ENCODE measurements around the gene FAT2.
"Not testable (repeated sequence)": the region's sequence is repeated elsewhere in the genome, so short reads cannot be mapped to it uniquely, and the experiment has no call there.

The FAT2 gene

DNA sequence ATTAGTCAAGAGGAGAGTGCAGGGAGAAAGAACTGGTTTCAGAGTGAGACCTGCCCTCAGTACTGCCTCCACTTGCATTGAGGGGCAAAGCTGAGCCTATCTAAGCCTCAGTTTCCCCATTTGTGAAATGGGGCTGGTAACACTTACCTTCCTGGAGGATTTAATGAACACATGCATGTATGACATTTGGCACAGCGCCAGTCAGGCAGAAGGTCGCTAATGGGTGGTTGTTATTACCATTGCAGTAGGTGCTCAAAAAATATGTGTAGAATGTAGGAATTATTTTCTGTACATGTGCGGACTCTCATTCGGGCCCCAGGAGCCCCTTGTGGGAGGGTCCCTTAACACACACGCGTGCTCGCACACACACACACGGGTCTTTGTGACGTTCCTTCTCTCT lies 10.9 kb downstream of the FAT2 start:
- DNase-seq, result no peak

DNA sequence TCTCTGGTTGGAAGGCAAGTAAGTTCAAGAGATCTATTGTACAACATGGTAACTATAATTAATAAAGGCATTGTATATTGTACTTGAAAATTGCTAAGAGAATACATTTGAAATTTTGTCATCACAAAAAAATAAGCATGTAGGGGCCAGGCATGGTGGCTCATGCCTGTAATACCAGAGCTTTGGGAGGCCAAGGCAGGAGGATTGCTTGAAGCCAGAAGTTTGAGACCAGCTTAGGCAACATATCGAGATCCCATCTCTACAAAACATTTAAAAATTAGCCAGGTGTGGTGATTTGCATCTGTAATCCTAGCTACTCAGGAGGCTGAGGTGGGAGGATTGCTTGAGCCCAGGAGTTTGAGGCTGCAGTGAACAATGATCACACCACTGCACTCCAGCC lies 12.0 kb downstream of the FAT2 start:
- not testable (repeated sequence) for DNase-seq

DNA sequence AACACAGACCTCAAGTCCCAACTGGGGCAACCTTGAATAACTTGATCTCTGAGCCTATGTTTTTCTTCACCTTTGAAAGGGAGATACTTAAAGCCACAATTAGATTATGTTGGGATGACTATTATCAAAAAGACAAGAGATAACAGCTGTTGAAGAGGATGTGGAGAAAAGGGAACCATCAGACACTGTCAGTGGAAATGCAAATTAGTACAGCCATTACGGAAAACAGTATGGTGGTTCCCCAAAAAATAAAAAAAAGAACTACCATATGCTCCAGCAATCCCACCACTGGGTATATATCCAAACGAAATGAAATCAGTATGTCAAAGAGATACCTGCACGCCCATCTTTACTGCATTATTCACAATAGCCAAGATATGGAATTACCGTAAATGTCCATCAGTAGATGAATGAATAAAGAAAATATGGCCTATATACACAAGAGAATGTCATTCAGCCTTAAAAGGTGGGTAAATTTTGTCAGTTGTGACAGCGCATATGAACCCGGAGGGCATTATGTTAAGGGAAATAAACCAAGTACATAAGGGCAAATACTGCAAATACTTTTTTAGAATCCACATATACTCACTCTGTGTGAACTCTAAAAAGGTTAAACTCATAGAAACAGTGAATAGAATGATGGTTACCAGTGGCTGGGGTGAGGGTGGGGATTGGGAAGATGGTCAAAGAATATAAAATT lies 12.7 kb downstream of the FAT2 start:
- DNase-seq, result no peak

DNA sequence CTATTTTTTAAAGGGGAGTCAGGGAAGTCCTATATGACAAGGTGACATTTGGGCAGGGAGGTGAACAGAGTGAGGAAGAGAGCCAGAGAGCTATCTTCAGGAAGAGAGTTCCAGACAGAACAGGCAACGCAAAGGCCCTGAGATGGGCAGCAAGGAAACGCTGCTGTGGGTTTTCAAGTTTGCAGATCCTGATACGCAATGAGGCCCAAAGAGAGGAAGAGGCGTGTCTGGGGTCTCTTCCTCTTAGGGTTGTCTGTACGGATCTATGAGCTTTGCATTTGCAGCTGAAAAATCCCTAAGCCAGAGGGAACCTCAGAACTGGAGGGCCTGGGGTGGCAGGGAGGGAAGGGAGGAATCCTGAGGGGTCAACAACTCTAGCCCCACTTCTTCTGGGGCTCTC lies 13.6 kb downstream of the FAT2 start:
- DNase-seq, result no peak

DNA sequence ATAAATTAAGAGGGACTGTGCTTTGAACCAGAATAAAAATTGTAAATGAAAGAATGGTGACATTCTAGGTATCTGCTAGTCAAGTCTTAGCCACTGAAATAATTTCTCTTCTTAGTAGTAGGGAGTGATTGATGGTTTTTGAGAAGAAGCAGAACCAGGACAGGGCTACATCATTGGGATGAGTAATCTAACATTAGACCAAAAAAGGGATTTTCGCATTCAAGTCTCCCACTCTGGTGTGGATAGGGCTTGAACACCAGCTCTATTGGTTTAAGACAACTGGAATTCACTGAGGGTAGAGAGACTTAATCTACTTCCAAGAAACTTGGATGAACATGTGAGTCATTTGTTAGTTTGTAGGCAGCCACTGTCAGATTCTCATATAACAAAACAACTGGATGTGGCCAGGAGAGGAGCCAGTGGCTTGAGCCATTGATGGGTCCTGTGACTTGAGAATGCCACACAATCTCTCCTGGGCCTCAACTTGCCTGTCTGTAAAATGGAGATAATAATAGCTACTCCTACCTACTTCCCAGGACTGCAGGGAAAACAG lies 16.6 kb downstream of the FAT2 start:
- no peak for DNase-seq

DNA sequence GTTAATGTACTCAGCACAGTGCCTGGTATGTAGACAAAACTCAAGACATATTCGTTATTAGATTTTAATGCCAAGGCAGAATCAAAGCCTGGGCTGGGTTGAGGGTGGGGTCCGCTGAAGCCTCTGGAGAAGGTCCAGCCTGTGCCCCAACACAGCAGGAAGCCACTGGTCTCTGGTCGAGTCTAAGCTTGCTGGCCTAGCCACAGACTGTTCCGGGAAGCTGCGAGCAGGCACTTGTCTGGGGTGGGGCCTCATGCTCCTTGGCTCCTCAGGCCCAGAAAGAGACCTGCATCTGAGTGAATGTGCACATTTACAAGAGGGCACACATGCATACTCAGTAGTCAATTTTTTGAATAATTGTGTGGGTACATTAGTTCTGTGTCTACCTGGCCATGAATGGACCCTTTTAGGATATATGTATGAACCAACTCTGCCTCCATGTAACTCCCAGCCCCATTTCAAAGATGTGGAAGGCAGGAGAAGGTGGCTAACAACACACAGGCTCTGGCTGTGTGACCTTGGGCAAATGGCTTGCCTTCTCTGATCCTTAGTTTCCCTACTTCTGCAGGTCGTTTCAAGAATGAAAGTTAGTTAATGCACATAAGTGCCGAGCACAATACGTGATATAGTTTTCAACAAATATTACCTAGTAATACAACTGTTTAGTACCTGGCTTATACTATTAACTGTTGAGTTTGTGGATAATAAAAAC lies 18.3 kb downstream of the FAT2 start:
- DNase-seq, result no peak

DNA sequence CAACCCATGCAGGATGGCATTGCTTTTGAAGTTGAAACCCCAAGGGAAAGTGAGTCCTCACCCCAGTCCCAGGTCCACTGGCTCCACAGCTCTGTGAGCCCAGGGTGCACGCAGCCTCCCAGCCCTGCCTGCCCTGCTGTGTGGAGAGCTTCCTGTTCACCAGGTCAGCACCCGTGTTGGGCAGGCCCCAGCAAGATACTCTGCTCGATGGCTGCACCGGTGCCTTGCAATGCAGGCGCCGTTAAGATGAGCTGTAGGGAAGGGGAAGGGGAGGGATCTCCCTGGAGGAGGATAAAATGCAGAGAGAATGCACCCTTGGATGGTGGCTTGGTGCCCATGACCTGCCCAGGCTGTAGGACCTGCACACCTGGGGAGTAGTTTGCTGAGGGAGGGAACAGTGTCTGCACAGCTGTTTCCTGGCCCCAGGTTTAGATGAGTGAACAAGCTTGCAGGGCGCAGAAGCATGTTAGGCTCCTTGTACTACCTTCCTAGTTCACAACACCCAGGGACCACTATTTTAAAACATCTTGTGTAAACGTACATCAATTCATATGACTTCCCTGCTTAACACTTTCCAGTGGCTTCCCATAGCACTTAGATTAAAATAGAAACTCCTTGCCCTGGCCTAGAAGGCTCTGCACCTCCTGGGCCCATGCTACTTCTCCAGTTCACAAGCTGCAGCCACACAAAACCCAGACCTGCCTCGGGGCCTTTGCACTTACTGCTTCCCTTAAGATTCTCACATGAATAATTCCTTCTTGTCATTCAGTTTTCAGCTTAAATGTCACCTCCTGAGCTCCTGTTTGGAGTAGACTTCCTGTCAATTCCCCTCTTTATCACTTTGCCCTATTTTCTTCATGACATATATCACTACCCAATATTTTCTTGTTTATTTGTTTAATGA lies 19.6 kb downstream of the FAT2 start:
- DNase-seq, result peak; percentile 36

DNA sequence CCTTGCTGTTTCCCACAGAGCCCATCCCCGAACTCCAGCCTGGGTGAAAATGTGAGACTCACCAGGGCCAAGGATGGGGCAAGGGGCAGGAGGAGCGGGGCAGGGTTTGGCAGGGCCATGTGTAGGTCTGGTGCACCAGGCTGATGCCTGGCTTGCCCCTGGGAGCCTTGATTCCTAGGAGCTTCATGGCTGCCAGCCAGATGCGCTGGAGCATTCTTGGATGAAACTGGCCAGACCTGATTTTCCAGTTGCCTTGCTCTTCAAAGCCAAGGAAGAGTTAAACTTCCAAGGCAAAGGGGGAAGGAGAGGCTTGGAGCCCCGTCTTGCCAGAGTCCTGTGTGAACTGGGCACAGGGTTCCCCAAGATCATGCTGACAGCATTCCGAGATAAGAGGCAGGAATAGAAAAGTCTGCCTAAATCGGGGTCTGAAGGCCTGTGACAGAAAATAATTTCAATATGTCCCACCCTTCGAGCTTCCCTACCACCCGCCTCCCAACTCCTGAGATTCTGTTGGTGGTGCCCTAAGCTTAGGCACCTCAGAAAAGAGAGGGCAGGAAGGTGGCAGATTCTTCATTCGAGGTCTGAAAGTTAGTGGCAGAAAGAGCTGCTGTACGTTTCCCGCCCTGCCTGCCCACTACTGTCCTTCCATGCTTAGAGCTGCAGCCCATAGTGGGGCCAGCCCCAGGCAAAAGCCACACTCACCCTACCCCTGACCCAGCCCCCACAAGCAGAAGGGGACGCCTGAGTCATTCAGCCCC lies 20.4 kb downstream of the FAT2 start:
- DNase-seq, result no peak

DNA sequence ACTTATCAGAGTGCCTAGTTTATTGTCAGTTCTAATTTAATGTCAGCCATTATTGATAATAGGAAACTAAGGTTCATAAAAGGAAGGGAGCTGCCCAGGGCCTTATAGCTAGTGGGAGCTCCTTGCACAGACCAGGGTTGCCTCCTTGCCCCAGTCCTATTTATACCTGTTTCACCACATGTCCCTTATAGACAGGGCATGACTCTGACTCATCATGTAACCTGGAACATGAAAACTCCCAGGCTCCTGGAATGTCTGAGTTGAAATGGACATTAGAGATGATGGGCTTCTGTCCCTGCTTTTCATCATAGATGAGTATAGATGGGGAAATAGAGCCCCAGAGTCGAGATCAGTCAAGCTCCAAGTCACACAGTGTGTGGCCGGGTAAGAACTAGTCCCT lies 21.1 kb downstream of the FAT2 start:
- DNase-seq, result no peak

DNA sequence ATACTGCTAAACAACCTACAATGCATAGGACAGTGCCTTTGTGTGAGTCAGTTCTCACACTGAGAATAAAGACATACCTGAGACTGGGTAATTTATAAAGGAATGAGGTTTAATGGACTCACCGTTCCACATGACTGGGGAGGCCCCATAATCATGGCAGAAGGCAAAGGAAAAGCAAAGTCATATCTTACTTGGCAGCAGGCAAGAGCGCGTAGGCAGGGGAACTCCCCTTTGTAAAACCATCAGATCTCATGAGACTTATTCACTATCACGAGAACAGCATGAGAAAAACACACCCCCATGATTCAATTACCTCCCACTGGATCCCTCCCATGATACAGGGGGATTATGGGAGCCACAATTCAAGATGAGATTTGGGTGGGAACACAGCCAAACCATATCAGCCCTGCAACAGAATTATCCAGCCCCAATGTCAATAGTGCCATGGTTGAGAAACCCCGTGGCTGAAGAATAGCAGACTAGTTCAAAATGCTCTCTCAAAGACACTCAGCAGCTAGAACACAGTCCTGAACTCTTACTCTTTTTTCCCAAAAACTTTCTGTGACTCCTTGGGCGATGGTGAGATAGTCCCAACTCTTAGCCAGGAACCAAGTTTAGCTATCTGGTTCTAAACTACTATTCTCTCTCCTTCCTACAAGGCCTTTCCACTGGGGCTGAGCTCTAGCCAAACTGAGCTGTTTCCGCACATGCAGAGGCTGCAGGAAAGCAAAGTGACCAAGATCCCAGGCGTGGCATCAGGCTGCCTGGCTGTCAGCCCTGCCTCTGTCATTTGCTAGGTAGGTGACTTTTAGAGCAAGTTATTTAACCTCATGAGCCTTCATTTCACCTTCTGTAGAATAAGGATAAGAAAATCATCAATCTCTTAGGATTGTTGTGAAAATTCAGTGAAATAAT lies 21.7 kb downstream of the FAT2 start:
- no peak for DNase-seq

DNA sequence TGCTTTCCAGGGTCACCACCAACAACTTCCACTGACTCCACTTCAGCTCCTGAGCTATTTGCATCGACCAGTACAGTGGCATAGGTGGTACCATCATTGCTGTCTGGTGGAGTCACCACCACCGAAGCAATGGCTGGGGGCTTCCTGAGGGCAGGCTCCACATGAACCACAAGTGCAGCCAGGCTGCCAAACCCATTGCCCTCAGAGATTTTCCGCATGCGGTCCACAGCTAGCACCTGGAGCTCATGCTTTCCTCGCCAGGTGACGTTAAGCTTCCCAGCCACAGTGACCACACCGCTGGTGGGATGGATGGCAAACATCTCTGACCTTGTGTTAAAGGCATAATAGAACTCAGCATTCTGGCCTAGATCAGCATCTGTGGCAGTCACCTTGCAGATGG lies 23.1 kb downstream of the FAT2 start:
- no peak for DNase-seq

DNA sequence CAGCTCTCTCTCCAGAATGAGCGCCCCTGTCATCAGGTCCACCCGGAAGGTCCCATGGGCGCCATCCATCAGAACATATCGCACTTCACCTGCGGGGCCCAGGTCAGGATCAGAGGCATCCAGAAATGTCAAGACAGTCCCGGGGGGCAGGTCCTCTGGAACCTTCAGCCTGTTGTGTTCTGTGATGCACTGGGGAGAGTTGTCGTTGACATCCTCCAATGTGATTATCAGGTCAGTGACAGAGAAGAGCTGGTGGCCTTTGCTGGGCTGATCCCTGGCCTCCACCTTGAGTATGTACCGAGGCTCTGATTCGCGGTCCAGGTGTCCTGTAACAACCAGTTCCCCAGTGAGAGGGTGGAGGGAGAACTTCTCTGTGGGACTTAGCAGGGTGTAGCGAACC lies 25.2 kb downstream of the FAT2 start:
- DNase-seq, result no peak

DNA sequence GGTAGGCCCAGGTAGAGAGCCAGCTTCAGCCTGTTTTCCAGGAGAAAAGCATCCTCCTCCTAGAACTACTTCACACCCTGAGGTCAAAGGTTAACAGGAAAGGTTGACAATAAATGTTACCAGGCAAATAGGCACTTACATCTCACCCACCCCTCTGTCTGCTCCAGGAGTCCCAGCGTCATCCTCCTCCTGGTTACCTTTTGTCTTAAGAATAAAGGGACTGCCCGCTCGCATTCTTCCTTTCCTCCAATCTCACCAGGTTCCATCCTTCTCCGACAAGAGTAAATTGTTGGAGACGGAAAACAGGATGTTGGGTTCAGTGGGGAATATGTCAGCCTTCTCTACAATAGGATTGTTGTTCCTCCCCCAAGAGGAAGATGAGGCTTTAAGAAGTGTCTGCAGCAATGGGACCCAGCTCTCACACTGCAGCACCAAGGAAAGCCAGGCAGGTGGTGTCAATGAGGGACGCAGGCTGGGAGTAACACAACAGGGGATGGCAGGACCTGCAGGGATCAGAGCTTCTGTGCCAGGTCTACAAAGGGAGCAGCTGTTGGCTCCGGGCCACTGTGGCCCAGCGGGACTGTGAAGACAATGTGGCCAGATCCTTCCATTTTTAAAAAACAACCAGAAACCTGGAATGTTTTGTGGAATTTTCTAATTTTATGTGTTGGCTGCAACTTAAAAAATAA lies 29.0 kb downstream of the FAT2 start:
- DNase-seq, result no peak

DNA sequence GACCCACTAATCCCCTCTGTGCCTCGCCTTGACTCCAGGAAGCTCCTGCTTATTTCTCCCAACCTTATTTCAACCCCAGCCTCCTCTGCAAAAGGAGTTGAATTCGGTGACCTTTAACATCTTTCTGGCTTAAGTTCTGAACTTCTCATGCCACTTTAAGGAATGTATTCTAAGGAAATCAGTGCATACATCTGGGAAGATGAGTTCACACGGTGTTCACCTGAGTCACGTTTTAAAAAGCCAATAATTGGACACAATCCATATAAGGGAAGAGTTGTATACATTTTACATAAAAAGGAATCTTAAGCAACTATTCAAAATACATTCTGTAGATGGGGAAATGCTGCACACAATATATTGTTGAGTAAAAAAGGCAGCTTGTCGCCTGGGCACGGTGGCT lies 33.2 kb downstream of the FAT2 start:
- DNase-seq, result no peak

DNA sequence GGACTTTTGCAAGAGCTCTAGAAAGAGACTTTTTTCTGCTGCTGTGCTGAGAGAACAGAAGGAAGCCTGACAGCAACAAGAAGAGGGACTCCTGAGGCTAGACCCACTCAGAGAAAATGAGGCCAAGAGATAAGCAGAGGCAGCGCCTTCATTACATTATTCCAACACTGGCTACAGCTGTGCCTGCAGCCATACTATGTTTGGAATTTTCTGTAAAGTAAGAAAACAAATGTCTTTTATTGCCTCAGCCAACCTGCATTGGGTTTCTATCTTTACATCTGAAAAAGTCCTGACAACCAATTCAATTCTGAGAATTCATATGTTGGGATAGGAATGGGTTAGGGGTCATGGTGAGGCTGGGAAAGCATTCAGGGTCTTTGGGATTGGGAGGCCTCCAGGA lies 33.7 kb downstream of the FAT2 start:
- DNase-seq, result no peak

DNA sequence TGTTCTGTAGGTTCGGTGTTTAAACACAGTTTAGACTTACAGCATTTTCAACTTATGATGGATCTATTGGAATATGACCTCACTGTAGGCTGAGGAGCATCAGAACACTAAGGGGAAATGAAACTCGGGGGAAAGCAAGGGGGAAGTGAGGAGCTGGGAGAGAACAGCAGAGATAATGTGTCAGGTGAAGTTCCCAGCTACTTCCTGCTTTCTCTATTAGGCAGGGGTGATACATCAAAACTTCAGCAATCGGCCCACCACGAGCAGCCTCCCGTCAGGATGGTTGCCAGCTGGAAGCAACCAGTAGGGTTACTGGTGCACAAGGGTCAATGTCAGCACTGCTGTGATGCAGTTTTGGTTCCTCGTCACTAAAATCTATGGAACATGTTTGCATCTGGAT lies 34.3 kb downstream of the FAT2 start:
- peak; percentile 26 for DNase-seq

DNA sequence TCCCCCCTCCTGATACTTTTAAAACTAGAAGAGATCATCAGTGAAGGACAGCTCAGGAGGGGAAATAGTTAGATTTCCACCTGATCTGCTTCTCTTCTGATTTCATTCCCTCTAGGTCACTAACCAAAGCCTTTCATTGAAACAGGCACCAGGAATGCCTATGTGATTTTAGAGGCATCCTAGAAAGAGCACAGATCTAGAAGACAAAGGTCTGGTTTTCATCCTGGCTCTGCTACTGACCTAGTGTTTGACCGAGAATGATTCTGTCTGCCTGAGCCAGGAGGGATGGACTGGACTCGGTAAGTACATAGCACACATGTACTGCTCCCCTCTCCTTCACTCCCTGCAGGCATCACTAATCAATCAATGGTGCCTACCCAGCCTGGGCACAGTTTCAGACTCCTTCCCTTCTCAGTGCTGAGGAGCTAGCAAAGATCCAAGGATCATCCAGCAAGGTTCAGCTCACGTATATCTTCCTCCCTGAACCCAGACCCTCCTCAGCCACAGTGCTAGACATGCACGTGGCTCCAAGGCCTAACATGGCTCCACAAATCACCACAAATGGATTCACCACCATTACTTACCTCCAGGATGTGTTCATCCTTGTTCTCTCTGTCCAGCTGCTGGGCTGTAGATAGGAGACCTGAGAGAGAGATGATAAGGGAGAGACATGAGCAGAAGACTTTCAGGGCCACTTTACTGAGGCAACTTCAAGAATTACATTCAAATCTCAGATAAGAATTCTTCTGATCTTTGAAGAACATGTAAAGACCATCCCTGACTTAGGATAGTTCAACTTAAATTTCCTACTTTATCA lies 35.2 kb downstream of the FAT2 start:
- no peak for DNase-seq

DNA sequence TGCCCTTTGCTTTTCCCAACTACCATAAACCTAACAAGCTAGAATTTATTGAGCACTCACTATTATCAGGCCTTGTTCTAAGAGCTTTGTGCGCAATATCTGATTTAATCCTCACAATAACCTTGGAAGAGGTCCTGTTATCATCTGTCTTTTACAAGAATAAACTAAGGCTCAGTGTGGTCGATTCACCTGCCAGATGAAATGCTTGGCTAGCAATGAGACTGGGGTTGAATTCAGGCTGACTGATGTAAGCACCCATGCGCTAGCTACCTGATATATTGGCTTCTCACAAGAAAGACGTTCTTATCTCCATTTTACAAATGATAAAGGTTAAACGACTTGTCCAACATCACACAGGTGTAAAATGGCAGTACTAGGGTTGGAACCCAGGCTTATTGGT lies 37.4 kb downstream of the FAT2 start:
- DNase-seq, result no peak

DNA sequence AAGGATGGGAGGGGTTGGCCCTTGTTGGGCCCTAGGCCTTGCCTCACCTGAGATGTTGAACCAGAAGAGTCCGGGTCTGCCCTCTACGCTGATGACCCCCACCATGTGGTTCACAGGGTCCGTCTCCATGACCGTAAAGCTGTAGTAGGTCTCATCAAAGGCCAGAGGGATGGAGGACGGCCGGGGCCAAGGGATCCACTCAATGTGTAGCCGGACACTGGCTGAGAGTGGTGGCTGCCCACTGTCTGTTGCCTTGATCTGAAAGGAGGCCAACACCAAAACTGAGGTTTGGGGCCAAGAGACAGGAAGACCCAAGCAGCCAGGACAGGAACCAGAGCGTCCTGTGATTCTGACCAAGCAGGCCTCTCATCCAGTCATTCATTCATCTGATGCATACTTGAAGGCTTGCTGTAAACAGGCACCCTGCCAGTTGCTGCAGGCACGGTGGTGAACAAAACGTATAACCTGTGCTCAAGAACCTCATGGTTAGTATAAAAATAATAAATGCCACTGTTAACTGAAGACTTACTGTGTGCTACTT lies 37.9 kb downstream of the FAT2 start:
- no peak for DNase-seq

DNA sequence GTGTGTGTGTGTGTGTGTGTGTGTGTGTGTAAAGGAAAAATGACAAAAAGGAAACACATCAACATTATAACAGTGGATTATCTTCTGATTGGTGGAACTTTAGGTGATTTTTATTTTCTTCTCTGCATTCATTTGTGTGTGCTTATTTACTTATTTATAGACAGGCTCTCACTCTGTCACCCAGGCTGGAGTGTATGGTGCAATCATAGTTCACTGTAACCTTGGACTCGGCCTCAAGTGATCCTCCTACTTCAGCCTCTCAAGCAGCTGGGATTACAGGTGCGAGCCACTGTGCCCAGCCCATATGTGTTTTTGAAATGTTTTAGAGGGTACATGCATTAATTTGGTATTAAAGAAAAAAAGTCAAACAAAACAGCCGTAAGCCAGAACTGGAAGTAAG lies 39.1 kb downstream of the FAT2 start:
- no peak for DNase-seq

All from RPMI8226 (cell line).